ENCODE results near the gene URB2. TPM values are rescaled to one million over a fixed set of nuclear protein-coding genes. Genes with fewer than 3 reads are reported as not detected.

The URB2 gene
- total RNA-seq, 1 experiment from 2014 or later: 24.6 TPM

GRCh38 chr1:229694053-229694693, 68.1 kb downstream of the URB2 start:
- H3K27ac Mint-ChIP-seq: peak overlapping the region; percentile 99
- no peaks in the 10 kb centered on the region for H3K27me3 Mint-ChIP-seq (ENCODE audit: low read depth)
- CTCF ChIA-PET: interaction anchor here (0.6 to 2.8 kb wide), 6 partner anchors 21 to 1663 kb away, joined by 3 to 13 read pairs (median 4); partner anchors contain the start of gene ABCB10
- no peaks in the 10 kb centered on the region for H3K36me3 Mint-ChIP-seq
- no peaks in the 10 kb centered on the region for H3K9me3 Mint-ChIP-seq
- peak; percentile 71 for ATAC-seq
- POLR2A ChIA-PET: interaction anchor here (1.7 kb wide), 1 partner anchor 21 kb away, joined by 4 read pairs; no protein-coding TSS in a partner anchor
- DNase-seq (ENCODE audit: low spot score): peak; percentile 53
- H3K4me3 Mint-ChIP-seq: peak overlapping the region; percentile 40
- H3K4me1 Mint-ChIP-seq: peaks cover 56% of the 10 kb centered on the region
- TF ChIP-seq ARID4B (CRISPR knock-in tag; IDR thresholded peaks at IDR 0.05; ENCODE audit: borderline replicate concordance) (no peak), IRF2 (CRISPR knock-in tag; IDR thresholded peaks at IDR 0.05; ENCODE audit: borderline replicate concordance, low read depth) (no peak), ATF6 (CRISPR knock-in tag; IDR thresholded peaks at IDR 0.05) (no peak), GABPB1 (CRISPR knock-in tag; IDR thresholded peaks at IDR 0.05) (no peak), ZNF138 (CRISPR knock-in tag; conservative IDR thresholded peaks at IDR 0.05) (no peak), ZNF219 (CRISPR knock-in tag; IDR thresholded peaks at IDR 0.05; ENCODE audit: borderline replicate concordance) (no peak), RELA (CRISPR knock-in tag; IDR thresholded peaks at IDR 0.05; ENCODE audit: borderline replicate concordance) (no peak), PRDM15 (CRISPR knock-in tag; IDR thresholded peaks at IDR 0.05) (no peak), PREB (CRISPR knock-in tag; IDR thresholded peaks at IDR 0.05; ENCODE audit: borderline replicate concordance) (no peak), IRF1 (CRISPR knock-in tag; IDR thresholded peaks at IDR 0.05) (no peak), TCF7 (CRISPR knock-in tag; IDR thresholded peaks at IDR 0.05; ENCODE audit: low read depth) (no peak), ZNF281 (CRISPR knock-in tag; IDR thresholded peaks at IDR 0.05) (peak; percentile 87; the same call in 1 of the 2 replicates), JAZF1 (CRISPR knock-in tag; IDR thresholded peaks at IDR 0.05) (no peak), OVOL2 (CRISPR knock-in tag; IDR thresholded peaks at IDR 0.05; ENCODE audit: borderline replicate concordance) (no peak), GTF2I (CRISPR knock-in tag; conservative IDR thresholded peaks at IDR 0.05) (no peak), ATF2 (CRISPR knock-in tag; IDR thresholded peaks at IDR 0.05; ENCODE audit: borderline replicate concordance, low read depth) (no peak), HMGA2 (CRISPR knock-in tag; IDR thresholded peaks at IDR 0.05) (no peak), USF2 (CRISPR knock-in tag; IDR thresholded peaks at IDR 0.05) (no peak), NR2C2 (CRISPR knock-in tag; IDR thresholded peaks at IDR 0.05) (no peak)

Data from WTC11 (cell line).